Nephron (organoid): ENCODE results near the gene KRTAP10-6.
"Not testable (repeated sequence)": the region's sequence is repeated elsewhere in the genome, so short reads cannot be mapped to it uniquely, and the experiment has no call there.

Source experiments
- H3K27ac Mint-ChIP-seq, 3 experiments: 2 replicates each; pipeline ENCODE4 v1.8.0; 2020; ENCODE audit warnings: mixed read lengths in 3 of 3, mild to moderate bottlenecking in 2 of 3, moderate library complexity in 1 of 3
- H3K27me3 Mint-ChIP-seq: 2 replicates; pipeline ENCODE4 v1.8.0; 2021; ENCODE audit warnings: low read depth, mild to moderate bottlenecking, moderate library complexity, mixed read lengths
- H3K36me3 Mint-ChIP-seq: 2 replicates; pipeline ENCODE4 v1.8.0; 2020; ENCODE audit warnings: low read depth, mixed read lengths
- H3K4me1 Mint-ChIP-seq: 2 replicates; pipeline ENCODE4 v1.8.0; 2020; ENCODE audit warnings: mixed read lengths
- H3K4me3 Mint-ChIP-seq, 3 experiments: 2 replicates each; pipeline ENCODE4 v1.8.0; 2020; ENCODE audit warnings: mild to moderate bottlenecking in 3 of 3, mixed read lengths in 3 of 3, moderate library complexity in 2 of 3
- H3K9me3 Mint-ChIP-seq: 2 replicates; pipeline ENCODE4 v1.8.0; 2020; ENCODE audit warnings: mixed read lengths
- CTCF ChIP-seq, 3 experiments: fragments of 200-600 bp; sonication (generic); IDR thresholded peaks; one replicate each; pipeline ENCODE4 v1.5.0; 2021; ENCODE audit warnings: antibody characterized with exemption in 3 of 3; ENCODE audit not compliant: unreplicated experiment in 3 of 3

Gene KRTAP10-6

GRCh38 chr21:44636209-44637017 is 44.1 kb upstream of the KRTAP10-6 start:
- no peak for TF ChIP-seq CTCF (IDR thresholded peaks at IDR 0.05; ENCODE audit: unreplicated experiment in 3 of 3)
- Mint-ChIP-seq H3K27ac (no peak overlapping the region), H3K4me1 (no peaks in the 10 kb centered on the region), H3K4me3 (no peak overlapping the region), H3K9me3 (peaks cover 36% of the 10 kb centered on the region), H3K27me3 (peaks cover 18% of the 10 kb centered on the region), H3K36me3 (no peaks in the 10 kb centered on the region)

GRCh38 chr21:44632067-44632466 is 39.8 kb upstream of the KRTAP10-6 start:
- Mint-ChIP-seq H3K27ac (no peak overlapping the region), H3K36me3 (peaks cover 13% of the 10 kb centered on the region), H3K4me1 (no peaks in the 10 kb centered on the region), H3K9me3 (peaks cover 35% of the 10 kb centered on the region), H3K27me3 (peaks cover 23% of the 10 kb centered on the region), H3K4me3 (no peak overlapping the region)
- TF ChIP-seq CTCF (IDR thresholded peaks at IDR 0.05; ENCODE audit: unreplicated experiment in 3 of 3), result no peak

- Mint-ChIP-seq H3K36me3 (peaks cover 13% of the 10 kb centered on the region), H3K9me3 (peaks cover 35% of the 10 kb centered on the region), H3K4me3 (no peak overlapping the region)
Observed at GRCh38 chr21:44630440-44630839, 38.1 kb upstream of the KRTAP10-6 start.

GRCh38 chr21:44628707-44629391 is 36.5 kb upstream of the KRTAP10-6 start:
- peaks cover 44% of the 10 kb centered on the region for H3K9me3 Mint-ChIP-seq
- no peaks in the 10 kb centered on the region for H3K4me1 Mint-ChIP-seq
- H3K27me3 Mint-ChIP-seq, result peaks cover 26% of the 10 kb centered on the region
- no peak overlapping the region for H3K27ac Mint-ChIP-seq
- TF ChIP-seq CTCF (IDR thresholded peaks at IDR 0.05; ENCODE audit: unreplicated experiment in 3 of 3), result no peak
- peaks cover 20% of the 10 kb centered on the region for H3K36me3 Mint-ChIP-seq
- no peak overlapping the region for H3K4me3 Mint-ChIP-seq

More at GRCh38 chr21:44630440-44630839, 38.1 kb upstream of the KRTAP10-6 start:
- Mint-ChIP-seq H3K27me3 (peaks cover 30% of the 10 kb centered on the region), H3K4me1 (no peaks in the 10 kb centered on the region), H3K27ac (no peak overlapping the region)
- no peak for TF ChIP-seq CTCF (IDR thresholded peaks at IDR 0.05; ENCODE audit: unreplicated experiment in 3 of 3)

GRCh38 chr21:44627831-44628233 is 35.5 kb upstream of the KRTAP10-6 start:
- Mint-ChIP-seq H3K27me3 (peaks cover 21% of the 10 kb centered on the region), H3K36me3 (peaks cover 26% of the 10 kb centered on the region), H3K9me3 (peaks cover 49% of the 10 kb centered on the region)
- H3K27ac Mint-ChIP-seq, H3K4me1 Mint-ChIP-seq, H3K4me3 Mint-ChIP-seq: not testable (repeated sequence)

- peaks cover 21% of the 10 kb centered on the region for H3K27me3 Mint-ChIP-seq
- not testable (repeated sequence) for H3K4me1 Mint-ChIP-seq, H3K4me3 Mint-ChIP-seq, H3K27ac Mint-ChIP-seq
- peaks cover 26% of the 10 kb centered on the region for H3K36me3 Mint-ChIP-seq
- peaks cover 51% of the 10 kb centered on the region for H3K9me3 Mint-ChIP-seq
Observed at GRCh38 chr21:44627181-44627822, 35.0 kb upstream of the KRTAP10-6 start.
